H1 (cell line): Measurements from ENCODE around the gene POLRMT. TPM values are rescaled to one million over a fixed set of nuclear protein-coding genes. Genes with fewer than 3 reads are reported as not detected.
"Not testable (repeated sequence)": the region's sequence is repeated elsewhere in the genome, so short reads cannot be mapped to it uniquely, and the experiment has no call there.

Experiments
- CTCF ChIA-PET: fragments of 300-600 bp; sonication (Branson Sonifier 250); formaldehyde crosslinking; loops from one replicate; lab custom pipeline; 2021; ENCODE audit not compliant: partially characterized antibody; lab: Charles Lee
- POLR2A ChIA-PET: fragments of 300-600 bp; sonication (Branson Sonifier 250); formaldehyde crosslinking; loops from one replicate; lab custom pipeline; 2021; ENCODE audit warnings: inconsistent platforms; ENCODE audit not compliant: partially characterized antibody; lab: Charles Lee
- DNase-seq, 2 experiments: peaks; one replicate each; pipeline versions ENCODE4 v3.0.0 to v3.0.0-alpha.2; 2010 to 2022; ENCODE audit warnings: low spot score in 2 of 2, low read depth in 1 of 2, mixed read lengths in 1 of 2
- FAIRE-seq: peaks from 2 replicates; lab custom pipeline; 2011; peaks lifted over from hg19 to GRCh38; lab: Jason Lieb, UNC
- H2AFZ ChIP-seq: 2 replicates; pipeline ENCODE4 v1.8.1; 2012; ENCODE audit warnings: low read length, inconsistent platforms
- H2AK5ac ChIP-seq: 2 replicates; pipeline ENCODE4 v1.6.1; 2013; ENCODE audit warnings: low read depth, low read length
- H2BK120ac ChIP-seq: replicated peaks from 2 replicates; pipeline ENCODE3; 2013; ENCODE audit warnings: low read depth, low read length, inconsistent platforms
- H2BK12ac ChIP-seq: 2 replicates; pipeline ENCODE4 v1.6.1; 2013; ENCODE audit warnings: low read depth, low read length
- H2BK15ac ChIP-seq: 2 replicates; pipeline ENCODE4 v1.6.1; 2013; ENCODE audit warnings: low read length
- H2BK20ac ChIP-seq: 2 replicates; pipeline ENCODE4 v1.6.1; 2013; ENCODE audit warnings: low read length
- H2BK5ac ChIP-seq: 2 replicates; pipeline ENCODE4 v1.6.1; 2013; ENCODE audit warnings: low read depth, low read length
- H3K14ac ChIP-seq: 2 replicates; pipeline ENCODE4 v1.6.1; 2013; ENCODE audit warnings: inconsistent platforms; ENCODE audit not compliant: insufficient read length
- H3K18ac ChIP-seq: 2 replicates; pipeline ENCODE4 v1.6.1; 2013; ENCODE audit warnings: low read length; ENCODE audit errors: extremely low read depth
- H3K23ac ChIP-seq: 2 replicates; pipeline ENCODE4 v1.6.1; 2013; ENCODE audit warnings: inconsistent platforms; ENCODE audit not compliant: insufficient read length
- H3K23me2 ChIP-seq: 2 replicates; pipeline ENCODE4 v1.6.1; 2013; ENCODE audit warnings: low read depth, low read length
- H3K27ac ChIP-seq: 2 replicates; pipeline ENCODE4 v1.6.1; 2011; ENCODE audit warnings: low read depth, low read length, inconsistent platforms
- H3K27me3 ChIP-seq, 4 experiments: replicated peaks in 1 of 4; 1 replicate in 1 of 4; 2 replicates in 3 of 4; pipeline versions ENCODE4 v1.6.1 to v1.8.1; 2011 to 2013; ENCODE audit warnings: low read length in 3 of 4, mild to moderate bottlenecking in 3 of 4, inconsistent platforms in 2 of 4, mixed read lengths in 2 of 4, moderate library complexity in 1 of 4; ENCODE audit not compliant: control insufficient read depth in 3 of 4, insufficient read depth in 3 of 4; ENCODE audit errors: extremely low read depth in 1 of 4
- H3K36me3 ChIP-seq, 4 experiments: 2 replicates each; pipeline versions ENCODE4 v1.6.1 to v1.8.1; 2011 to 2013; ENCODE audit warnings: mild to moderate bottlenecking in 4 of 4, low read length in 3 of 4, moderate library complexity in 2 of 4, control low read depth in 1 of 4, inconsistent platforms in 1 of 4; ENCODE audit not compliant: insufficient read depth in 4 of 4, control insufficient read depth in 2 of 4
- H3K4ac ChIP-seq: replicated peaks from 2 replicates; pipeline ENCODE3; 2013; ENCODE audit warnings: low read length, low read depth, mixed read lengths, inconsistent platforms; ENCODE audit not compliant: insufficient read length
- H3K4me1 ChIP-seq, 4 experiments: replicated peaks in 1 of 4; 1 replicate in 1 of 4; 2 replicates in 3 of 4; pipeline versions ENCODE4 v1.6.1 to v1.8.1; 2011 to 2013; ENCODE audit warnings: low read length in 3 of 4, inconsistent platforms in 2 of 4, mixed read lengths in 1 of 4; ENCODE audit not compliant: insufficient read depth in 4 of 4, control insufficient read depth in 3 of 4
- H3K4me2 ChIP-seq, 2 experiments: 2 replicates each; pipeline versions ENCODE4 v1.6.1 to v1.8.1; 2011 to 2013; ENCODE audit warnings: low read depth in 2 of 2, low read length in 2 of 2, control low read depth in 1 of 2, inconsistent platforms in 1 of 2, mild to moderate bottlenecking in 1 of 2; ENCODE audit not compliant: insufficient read depth in 1 of 2
- H3K4me3 ChIP-seq, 4 experiments: fragments of 200-600, 300-600 bp in 1 of 4; sonication (generic), shearing (Covaris generic), sonication (Bioruptor Twin) in 1 of 4; 2 replicates each; pipeline versions ENCODE4 v1.5.1 to v1.8.1; 2011 to 2016; ENCODE audit warnings: low read length in 4 of 4, low read depth in 3 of 4, control low read depth in 2 of 4, inconsistent platforms in 2 of 4, mild to moderate bottlenecking in 2 of 4, mixed read lengths in 1 of 4, moderate library complexity in 1 of 4; ENCODE audit not compliant: insufficient read depth in 2 of 4; ENCODE audit errors: extremely low read depth in 1 of 4
- H3K56ac ChIP-seq: replicated peaks from 2 replicates; pipeline ENCODE3; 2013; ENCODE audit warnings: low read depth, mild to moderate bottlenecking, mixed read lengths, low read length, inconsistent platforms; ENCODE audit not compliant: insufficient read length
- H3K79me1 ChIP-seq: 2 replicates; pipeline ENCODE4 v1.6.1; 2013; ENCODE audit warnings: low read depth, low read length, control low read depth
- H3K79me2 ChIP-seq, 2 experiments: 2 replicates each; pipeline versions ENCODE4 v1.6.1 to v1.8.1; 2012 to 2013; ENCODE audit warnings: low read length in 2 of 2, mild to moderate bottlenecking in 2 of 2, inconsistent platforms in 1 of 2; ENCODE audit not compliant: insufficient read depth in 2 of 2, control insufficient read depth in 1 of 2
- H3K9ac ChIP-seq, 4 experiments: replicated peaks in 1 of 4; 1 replicate in 1 of 4; 2 replicates in 3 of 4; pipeline versions ENCODE4 v1.6.1 to v1.8.1; 2011 to 2013; ENCODE audit warnings: low read depth in 3 of 4, low read length in 3 of 4, control low read depth in 2 of 4, mild to moderate bottlenecking in 2 of 4, moderate library complexity in 2 of 4, inconsistent platforms in 1 of 4; ENCODE audit errors: extremely low read depth in 1 of 4
- H3K9me3 ChIP-seq, 2 experiments: 2 replicates each; pipeline versions ENCODE4 v1.6.1 to v1.8.1; 2012 to 2013; ENCODE audit warnings: mild to moderate bottlenecking in 2 of 2, moderate library complexity in 2 of 2, control low read depth in 1 of 2, inconsistent platforms in 1 of 2, low read depth in 1 of 2, low read length in 1 of 2, mixed read lengths in 1 of 2; ENCODE audit not compliant: insufficient read depth in 2 of 2
- H4K20me1 ChIP-seq, 2 experiments: replicated peaks in 1 of 2; 2 replicates each; pipeline versions ENCODE3 to v1.8.1; 2011 to 2013; ENCODE audit warnings: inconsistent platforms in 2 of 2, low read length in 2 of 2, mild to moderate bottlenecking in 1 of 2; ENCODE audit not compliant: insufficient read depth in 2 of 2, control insufficient read depth in 1 of 2
- H4K5ac ChIP-seq: 2 replicates; pipeline ENCODE4 v1.6.1; 2013; ENCODE audit warnings: low read length, low read depth, mixed read lengths, inconsistent platforms; ENCODE audit not compliant: insufficient read length
- H4K8ac ChIP-seq: 2 replicates; pipeline ENCODE4 v1.8.0; 2013; ENCODE audit warnings: mild to moderate bottlenecking, moderate library complexity, low read length, inconsistent platforms; ENCODE audit not compliant: insufficient read depth; ENCODE audit errors: extremely low read depth
- H4K91ac ChIP-seq: replicated peaks from 2 replicates; pipeline ENCODE3; 2013; ENCODE audit warnings: low read length, mixed read lengths, inconsistent platforms; ENCODE audit not compliant: insufficient read length
- PHF8 ChIP-seq: fragments of 200-600 bp; sonication (generic); conservative IDR thresholded peaks from 2 replicates; pipeline ENCODE4 v1.7.1; 2012; ENCODE audit warnings: low read depth, mild to moderate bottlenecking, inconsistent platforms, low read length, moderate library complexity
- SP1 ChIP-seq: IDR thresholded peaks from 2 replicates; pipeline ENCODE4 v1.6.1; 2011; ENCODE audit warnings: low read depth, low read length
- WGBS, 2 experiments: shearing (Covaris generic) in 1 of 2; methylation state at CpG; one replicate each; pipeline versions ENCODE4 v1.1.6 to v1.1.7; 2013 to 2015; ENCODE audit warnings: low lambda C conversion rate in 2 of 2, mixed read lengths in 2 of 2, inconsistent platforms in 1 of 2, low coverage in 1 of 2, missing lambda C conversion rate in 1 of 2; ENCODE audit not compliant: insufficient replicate concordance in 2 of 2, insufficient coverage in 1 of 2, insufficient read length in 1 of 2; ENCODE audit errors: extremely low coverage in 1 of 2, missing lambda C conversion rate in 1 of 2; 5-methylcytosine and 5-hydroxymethylcytosine counted together
- polyA plus RNA-seq, 7 experiments: library from polyadenylated mRNA; depleted of rRNA in 3 of 7; stranded (reverse) in 5 of 7; unstranded in 2 of 7; fragments of >200 nt in 5 of 7; fragments of 200-250 nt in 2 of 7; gene quantifications; 1 replicate in 5 of 7; 2 replicates in 1 of 7; 4 replicates in 1 of 7; pipeline versions ENCODE4 v1.2.1 to v1.2.3, GENCODE V29; 2011 to 2013; ENCODE audit warnings: missing spikeins in 2 of 7, mixed read lengths in 2 of 7
- total RNA-seq: library from RNA; stranded (reverse); fragmentation: NEBNext Ultra II Directional; extraction: Animal tissue kit (Norgen Biotek cat#: 25700); gene quantifications from 2 replicates; pipeline ENCODE4 v1.2.1, GENCODE V29; 2021

The POLRMT gene
- total and polyA plus RNA-seq, 2 of the 8 experiments (the other 6 are each of a cell fraction or from before 2014, with no cell fraction given), result 93.0 to 111 TPM

GRCh38 chr19:604355-604754, 29.0 kb downstream of the POLRMT start:
- Histone ChIP-seq H3K9ac (no peak overlapping the region), H3K4ac (no peak overlapping the region), H3K14ac (no peak overlapping the region), H3K79me2 (no peaks in the 10 kb centered on the region), H2BK5ac (no peak overlapping the region), H4K20me1 (no peaks in the 10 kb centered on the region)
- DNase-seq, result no peak
- no peak for TF ChIP-seq PHF8
- TF ChIP-seq SP1, result no peak
- TF ChIP-seq, all 59 proteins: peak for 0
- no peak overlapping the region for H3K18ac ChIP-seq
- no peak overlapping the region for H2BK120ac ChIP-seq
- no peak overlapping the region for H3K4me3 ChIP-seq
- H3K36me3 ChIP-seq, result no peaks in the 10 kb centered on the region
- H2BK12ac ChIP-seq, result no peak overlapping the region
- H2AFZ ChIP-seq, result no peak overlapping the region
- no peak overlapping the region for H3K23ac ChIP-seq
- H3K79me1 ChIP-seq, result no peaks in the 10 kb centered on the region; the same call in 1 of the 2 replicates
- no peak overlapping the region for H4K8ac ChIP-seq
- H3K23me2 ChIP-seq, result no peaks in the 10 kb centered on the region
- H4K5ac ChIP-seq, result no peak overlapping the region
- no peak overlapping the region for H3K27ac ChIP-seq
- no peak overlapping the region for H2BK15ac ChIP-seq
- FAIRE-seq, result no peak
- POLR2A ChIA-PET, result no interaction called here
- no peak overlapping the region for H3K4me2 ChIP-seq
- H3K56ac ChIP-seq, result no peak overlapping the region
- no peaks in the 10 kb centered on the region for H3K27me3 ChIP-seq
- H3K4me1 ChIP-seq, result no peaks in the 10 kb centered on the region
- H3K9me3 ChIP-seq, result peaks cover 0 to 30% of the 10 kb centered on the region in 2 experiments; a peak in 1 of 4 replicates
- no peak overlapping the region for H4K91ac ChIP-seq
- CTCF ChIA-PET, result no interaction called here
- 95% methylated on average over 4 of the region's 11 CpGs; no CpG with 5 or more reads in 1 of the 2 experiments for WGBS, 2 experiments
- no peak overlapping the region for H2BK20ac ChIP-seq
- no peak overlapping the region for H2AK5ac ChIP-seq

- DNase-seq, H3K4me1 ChIP-seq, H3K18ac ChIP-seq, H3K14ac ChIP-seq, H3K9ac ChIP-seq, H4K20me1 ChIP-seq, POLR2A ChIA-PET, H3K79me1 ChIP-seq, H2BK15ac ChIP-seq, FAIRE-seq, H3K23ac ChIP-seq, H3K56ac ChIP-seq, H2AFZ ChIP-seq, H3K36me3 ChIP-seq, H3K79me2 ChIP-seq, H3K4me2 ChIP-seq, H3K23me2 ChIP-seq, CTCF ChIA-PET, H3K27ac ChIP-seq, H3K27me3 ChIP-seq, H4K91ac ChIP-seq, H2BK12ac ChIP-seq, H3K4ac ChIP-seq, H2BK120ac ChIP-seq, H4K8ac ChIP-seq, H3K4me3 ChIP-seq, H4K5ac ChIP-seq, H2BK20ac ChIP-seq, H2BK5ac ChIP-seq, H2AK5ac ChIP-seq: not testable (repeated sequence)
- 90% methylated on average over 11 of the region's 20 CpGs; no CpG with 5 or more reads in 1 of the 2 experiments for WGBS, 2 experiments
- peaks cover 0 to 30% of the 10 kb centered on the region in 2 experiments; a peak in 1 of 4 replicates for H3K9me3 ChIP-seq
Observed at GRCh38 chr19:603779-604178, 29.6 kb downstream of the POLRMT start.
